Astrocyte of the spinal cord (primary cell): Measurements from ENCODE around the gene MICOS13.

ENCODE experiments used
- DNase-seq: peaks from one replicate; pipeline ENCODE4 v3.0.0; 2011; ENCODE audit warnings: low read depth, low spot score
- H3K4me3 ChIP-seq: 2 replicates; pipeline ENCODE4 v1.5.1; 2011; ENCODE audit warnings: low read depth, mild to moderate bottlenecking, low read length, moderate library complexity
- CTCF ChIP-seq: IDR thresholded peaks from 2 replicates; pipeline ENCODE4 v1.5.1; 2012; ENCODE audit warnings: low read depth, mild to moderate bottlenecking, low read length, inconsistent platforms
- in situ Hi-C: cut with HindIII; loops from 2 replicates; pipeline ENCODE4 v1.10.0; 2017; ENCODE audit warnings: low sequenced_read_pairs

MICOS13 gene

GRCh38 chr19:5631567-5632240 is 48.6 kb downstream of the MICOS13 start:
- no peak for DNase-seq
- no peak overlapping the region for H3K4me3 ChIP-seq
- TF ChIP-seq CTCF = no peak
- in situ Hi-C loops = no loop called here

GRCh38 chr19:5628919-5629481 is 51.3 kb downstream of the MICOS13 start:
- TF ChIP-seq CTCF = no peak
- no peak for DNase-seq
- in situ Hi-C loops = no loop called here
- no peak overlapping the region for H3K4me3 ChIP-seq

- peak; percentile 7 for DNase-seq
- H3K4me3 ChIP-seq = no peak overlapping the region
- in situ Hi-C loops = no loop called here
- TF ChIP-seq CTCF = no peak
Observed at GRCh38 chr19:5628461-5628860, 51.9 kb downstream of the MICOS13 start.
